HTR-8/SVneo (cell line): ENCODE measurements around the gene POLA1.

Experiments used
- DNase-seq: peaks from one replicate; pipeline ENCODE4 v3.0.0; 2011; ENCODE audit warnings: low spot score, mixed read lengths; ENCODE audit not compliant: insufficient read length
- FAIRE-seq: peaks from 2 replicates; lab custom pipeline; 2011; peaks lifted over from hg19 to GRCh38; lab: Jason Lieb, UNC

POLA1 gene

GRCh38 chrX:24954732-24955131 is 261.0 kb downstream of the POLA1 start:
- FAIRE-seq (no peak), DNase-seq (no peak)

GRCh38 chrX:24955372-24955930 is 261.7 kb downstream of the POLA1 start:
- FAIRE-seq (peak; percentile 33), DNase-seq (no peak)

GRCh38 chrX:24956828-24957227 is 263.1 kb downstream of the POLA1 start:
- FAIRE-seq (no peak), DNase-seq (no peak)

GRCh38 chrX:24961809-24962208 is 268.1 kb downstream of the POLA1 start:
- FAIRE-seq (no peak), DNase-seq (no peak)

GRCh38 chrX:24963823-24964222 is 270.1 kb downstream of the POLA1 start:
- peak; percentile 68 for FAIRE-seq
- no peak for DNase-seq

- peak; percentile 33 for FAIRE-seq
- no peak for DNase-seq
These were observed 271.7 kb downstream of the POLA1 start for GRCh38 chrX:24965372-24965771.

- DNase-seq (no peak), FAIRE-seq (no peak)
These were observed 276.1 kb downstream of the POLA1 start for GRCh38 chrX:24969812-24970211.

- FAIRE-seq (no peak), DNase-seq (no peak)
These were observed 285.4 kb downstream of the POLA1 start for GRCh38 chrX:24979081-24979480.

- no peak for FAIRE-seq
These were observed 287.3 kb downstream of the POLA1 start for GRCh38 chrX:24981030-24981429.

GRCh38 chrX:24982306-24982965 is 288.7 kb downstream of the POLA1 start:
- no peak for DNase-seq
- FAIRE-seq = no peak

More at GRCh38 chrX:24981030-24981429, 287.3 kb downstream of the POLA1 start:
- DNase-seq = no peak

- DNase-seq (no peak), FAIRE-seq (no peak)
These were observed 290.2 kb downstream of the POLA1 start for GRCh38 chrX:24983931-24984330.

GRCh38 chrX:24985120-24985519 is 291.4 kb downstream of the POLA1 start:
- FAIRE-seq (no peak), DNase-seq (no peak)

GRCh38 chrX:24987731-24988130 is 294.0 kb downstream of the POLA1 start:
- DNase-seq = no peak
- FAIRE-seq = no peak

- DNase-seq (no peak), FAIRE-seq (no peak)
These were observed 294.6 kb downstream of the POLA1 start for GRCh38 chrX:24988314-24988713.

- FAIRE-seq (no peak), DNase-seq (no peak)
These were observed 296.8 kb downstream of the POLA1 start for GRCh38 chrX:24990535-24990934.

- no peak for FAIRE-seq
- DNase-seq = no peak
These were observed 300.2 kb downstream of the POLA1 start for GRCh38 chrX:24993879-24994278.

GRCh38 chrX:24996096-24996709 is 302.5 kb downstream of the POLA1 start:
- DNase-seq (no peak), FAIRE-seq (no peak)

GRCh38 chrX:24999511-24999910 is 305.8 kb downstream of the POLA1 start:
- no peak for FAIRE-seq
- no peak for DNase-seq

- DNase-seq (no peak), FAIRE-seq (no peak)
These were observed 308.3 kb downstream of the POLA1 start for GRCh38 chrX:25001808-25002660.

GRCh38 chrX:25002661-25003020 is 308.9 kb downstream of the POLA1 start:
- FAIRE-seq = no peak
- DNase-seq = no peak
